NT2/D1 (cell line): ENCODE results near the gene MMP1.

ENCODE experiments used
- SUZ12 ChIP-seq: IDR thresholded peaks from 2 replicates; pipeline ENCODE4 v1.6.1; 2011; ENCODE audit not compliant: insufficient read length, insufficient read depth; ENCODE audit errors: extremely low read depth
- YY1 ChIP-seq: IDR thresholded peaks from 2 replicates; pipeline ENCODE4 v1.6.1; 2011; ENCODE audit not compliant: insufficient read length, insufficient read depth

- no peak for TF ChIP-seq YY1
- no peak for TF ChIP-seq SUZ12
Measured at GRCh38 chr11:102806296-102806695, 8.3 kb upstream of the MMP1 start.
